Keratinocyte (primary cell): ENCODE data around the gene ANHX. TPM values are rescaled to one million over a fixed set of nuclear protein-coding genes. Genes with fewer than 3 reads are reported as not detected.
"Not testable (repeated sequence)": the region's sequence is repeated elsewhere in the genome, so short reads cannot be mapped to it uniquely, and the experiment has no call there.

Experiments used
- DNase-seq: peaks from one replicate; pipeline ENCODE4 v3.0.0-alpha.2; 2011; ENCODE audit warnings: low read depth, missing footprints, low spot score
- FAIRE-seq: peaks from 2 replicates; lab custom pipeline; 2011; peaks lifted over from hg19 to GRCh38; lab: Jason Lieb, UNC
- H2AFZ ChIP-seq: 2 replicates; pipeline ENCODE4 v1.6.0; 2012; ENCODE audit warnings: low read length, control low read depth, inconsistent platforms; ENCODE audit not compliant: control insufficient read depth
- H3K27ac ChIP-seq: 2 replicates; pipeline ENCODE4 v1.5.1; 2011; ENCODE audit warnings: low read length; ENCODE audit not compliant: control insufficient read depth, insufficient read depth
- H3K27me3 ChIP-seq: 3 replicates; pipeline ENCODE4 v1.6.0; 2011; ENCODE audit warnings: low read length; ENCODE audit not compliant: control insufficient read depth, insufficient read depth; ENCODE audit errors: extremely low read depth
- H3K36me3 ChIP-seq, 2 experiments: 2 replicates in 1 of 2; 3 replicates in 1 of 2; pipeline ENCODE4 v1.5.1; 2011; ENCODE audit warnings: low read length in 2 of 2, mild to moderate bottlenecking in 1 of 2; ENCODE audit not compliant: control insufficient read depth in 2 of 2, insufficient read depth in 2 of 2; ENCODE audit errors: extremely low read depth in 1 of 2
- H3K4me1 ChIP-seq: 3 replicates; pipeline ENCODE4 v1.5.1; 2011; ENCODE audit warnings: low read length; ENCODE audit not compliant: control insufficient read depth, insufficient read depth; ENCODE audit errors: extremely low read depth
- H3K4me2 ChIP-seq: 3 replicates; pipeline ENCODE4 v1.6.0; 2011; ENCODE audit warnings: low read depth, low read length; ENCODE audit not compliant: control insufficient read depth, insufficient read depth; ENCODE audit errors: extremely low read depth
- H3K4me3 ChIP-seq, 3 experiments: fragments of 200-600 bp in 1 of 3; sonication (generic) in 1 of 3; 2 replicates in 2 of 3; 3 replicates in 1 of 3; pipeline ENCODE4 v1.5.1; 2011 to 2016; ENCODE audit warnings: low read length in 3 of 3, mild to moderate bottlenecking in 3 of 3, control low read depth in 2 of 3, inconsistent platforms in 1 of 3, low read depth in 1 of 3, mixed read lengths in 1 of 3, mixed run types in 1 of 3, moderate library complexity in 1 of 3; ENCODE audit not compliant: control insufficient read depth in 2 of 3, insufficient read depth in 2 of 3; ENCODE audit errors: extremely low read depth in 1 of 3
- H3K79me2 ChIP-seq: 2 replicates; pipeline ENCODE4 v1.6.0; 2012; ENCODE audit warnings: low read length; ENCODE audit not compliant: control insufficient read depth, insufficient read depth
- H3K9ac ChIP-seq: 3 replicates; pipeline ENCODE4 v1.6.0; 2011; ENCODE audit warnings: low read length; ENCODE audit not compliant: control insufficient read depth, insufficient read depth; ENCODE audit errors: extremely low read depth
- H3K9me1 ChIP-seq: 3 replicates; pipeline ENCODE4 v1.6.0; 2011; ENCODE audit warnings: low read length; ENCODE audit not compliant: control insufficient read depth, insufficient read depth; ENCODE audit errors: extremely low read depth
- H3K9me3 ChIP-seq: 2 replicates; pipeline ENCODE4 v1.5.1; 2012; ENCODE audit warnings: low read depth, low read length; ENCODE audit not compliant: control insufficient read depth
- H4K20me1 ChIP-seq: 3 replicates; pipeline ENCODE4 v1.6.0; 2011; ENCODE audit warnings: low read length; ENCODE audit not compliant: control insufficient read depth, insufficient read depth; ENCODE audit errors: extremely low read depth
- EZH2 ChIP-seq: IDR thresholded peaks from one replicate; pipeline ENCODE4 v1.6.1; 2012; ENCODE audit warnings: inconsistent platforms, mild to moderate bottlenecking, low read length, moderate library complexity
- dilution Hi-C: fragments of 300-500 bp; cut with MboI; formaldehyde crosslinking; loops from one replicate; pipeline ENCODE4 v1.7.0; 2020; ENCODE audit warnings: low sequenced_read_pairs; ENCODE audit not compliant: extremely low pct_ligation_motif_present
- polyA minus RNA-seq, 3 experiments: library from RNA; depleted of rRNA, polyadenylated mRNA; stranded (reverse); fragments of >200 nt; gene quantifications; 1 replicate in 1 of 3; 2 replicates in 1 of 3; 3 replicates in 1 of 3; pipeline ENCODE4 v1.2.3, GENCODE V29; 2011
- polyA plus RNA-seq, 5 experiments: library from polyadenylated mRNA; depleted of rRNA in 3 of 5; stranded (reverse) in 3 of 5; stranded (forward) in 1 of 5; unstranded in 1 of 5; fragments of >200 nt; gene quantifications; 1 replicate in 1 of 5; 2 replicates in 3 of 5; 3 replicates in 1 of 5; pipeline versions ENCODE4 v1.2.1 to v1.2.3, GENCODE V29; 2011 to 2012; ENCODE audit warnings: missing spikeins in 2 of 5, low read depth in 1 of 5, low replicate concordance in 1 of 5
- TF ChIP-seq, protein P1 (sequence below), 3 experiments: IDR thresholded peaks in 1 of 3; conservative IDR thresholded peaks in 1 of 3; optimal IDR thresholded peaks in 1 of 3; 2 replicates in 2 of 3; 3 replicates in 1 of 3; pipeline versions ENCODE3 to v1.5.1; 2011; ENCODE audit warnings: low read length in 3 of 3, mild to moderate bottlenecking in 3 of 3, moderate library complexity in 2 of 3, control low read depth in 1 of 3, inconsistent platforms in 1 of 3; ENCODE audit not compliant: insufficient read depth in 2 of 3; ENCODE audit errors: extremely low read depth in 1 of 3

Gene ANHX
- polyA plus RNA-seq, result not detected in 3 replicates
- not detected for polyA plus RNA-seq (2011; ENCODE audit: low read depth)
- polyA plus RNA-seq (2011; cell fraction: cytosol; rRNA removed), result not detected in 2 replicates
- polyA plus RNA-seq (2011; cell fraction: nucleus; rRNA removed), result not detected in 2 replicates
- not detected in 2 replicates for polyA plus RNA-seq (2012; ENCODE audit: low replicate concordance)
- not detected in 3 replicates for polyA minus RNA-seq
- polyA minus RNA-seq (2011; cell fraction: cytosol; rRNA and poly(A)+ RNA removed), result not detected
- not detected in 2 replicates for polyA minus RNA-seq (2011; cell fraction: nucleus; rRNA and poly(A)+ RNA removed)

DNA sequence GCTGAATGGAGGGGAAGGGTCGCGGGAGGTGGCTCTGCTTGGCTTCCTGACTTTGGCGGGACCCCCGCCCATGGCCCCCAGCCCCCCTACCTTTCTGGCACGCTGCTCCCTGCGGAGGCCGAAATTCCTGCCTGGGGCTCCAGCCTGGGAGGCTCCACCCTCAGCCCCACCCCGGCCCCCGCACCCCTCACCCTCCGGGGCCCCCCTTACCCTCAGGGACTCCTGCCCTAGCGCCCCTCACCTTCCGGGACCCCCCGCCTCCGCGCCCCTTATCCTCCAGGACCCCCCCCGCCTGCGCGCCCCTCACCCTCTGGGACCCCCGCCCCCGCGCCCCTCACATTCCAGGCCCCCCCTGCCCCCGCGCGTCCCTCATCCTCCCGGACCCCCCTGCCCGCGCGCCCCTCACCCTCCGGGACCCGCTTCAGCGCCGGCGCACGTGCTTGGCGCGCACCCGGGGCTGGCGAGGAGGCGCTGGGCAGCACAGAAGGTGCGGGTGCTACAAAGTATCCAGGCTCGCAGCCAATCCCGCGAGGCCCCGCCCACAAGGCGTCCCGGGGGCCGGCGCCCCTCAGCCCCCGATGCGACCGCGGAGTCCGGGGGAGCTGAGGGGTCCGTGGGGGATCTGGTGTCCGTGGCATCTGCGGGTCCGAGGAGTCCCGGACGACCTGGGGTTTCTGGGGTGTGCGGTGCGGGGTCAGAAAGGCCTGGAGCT lies at the start of gene ANHX:
TSS of gene ANHX (minus strand) at position 477 of the 712 bp plus-strand sequence. CDS start 1,521 bp downstream, outside the sequence.
- H4K20me1 ChIP-seq, result no peaks in the 10 kb centered on the region
- DNase-seq, result no peak
- no peak within 1 kb of the TSS for H3K27ac ChIP-seq
- H3K9me1 ChIP-seq, result no peaks in the 10 kb centered on the region
- no peak for TF ChIP-seq EZH2
- TF ChIP-seq, protein P1, sequence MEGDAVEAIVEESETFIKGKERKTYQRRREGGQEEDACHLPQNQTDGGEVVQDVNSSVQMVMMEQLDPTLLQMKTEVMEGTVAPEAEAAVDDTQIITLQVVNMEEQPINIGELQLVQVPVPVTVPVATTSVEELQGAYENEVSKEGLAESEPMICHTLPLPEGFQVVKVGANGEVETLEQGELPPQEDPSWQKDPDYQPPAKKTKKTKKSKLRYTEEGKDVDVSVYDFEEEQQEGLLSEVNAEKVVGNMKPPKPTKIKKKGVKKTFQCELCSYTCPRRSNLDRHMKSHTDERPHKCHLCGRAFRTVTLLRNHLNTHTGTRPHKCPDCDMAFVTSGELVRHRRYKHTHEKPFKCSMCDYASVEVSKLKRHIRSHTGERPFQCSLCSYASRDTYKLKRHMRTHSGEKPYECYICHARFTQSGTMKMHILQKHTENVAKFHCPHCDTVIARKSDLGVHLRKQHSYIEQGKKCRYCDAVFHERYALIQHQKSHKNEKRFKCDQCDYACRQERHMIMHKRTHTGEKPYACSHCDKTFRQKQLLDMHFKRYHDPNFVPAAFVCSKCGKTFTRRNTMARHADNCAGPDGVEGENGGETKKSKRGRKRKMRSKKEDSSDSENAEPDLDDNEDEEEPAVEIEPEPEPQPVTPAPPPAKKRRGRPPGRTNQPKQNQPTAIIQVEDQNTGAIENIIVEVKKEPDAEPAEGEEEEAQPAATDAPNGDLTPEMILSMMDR (optimal IDR thresholded peaks at IDR 0.05 in 1 of 3, IDR thresholded peaks at IDR 0.05 in 1 of 3, conservative IDR thresholded peaks at IDR 0.05 in 1 of 3; ENCODE audit: extremely low read depth in 1 of 3, insufficient read depth in 2 of 3, low read length in 3 of 3), result no peak
- no peaks in the 10 kb centered on the region for H3K4me1 ChIP-seq
- H3K27me3 ChIP-seq, result no peaks in the 10 kb centered on the region
- no peak within 1 kb of the TSS for H3K9ac ChIP-seq
- no peak within 1 kb of the TSS for H3K4me2 ChIP-seq
- dilution Hi-C loops, result no loop called here
- no peak within 1 kb of the TSS for H2AFZ ChIP-seq
- no peak for FAIRE-seq
- H3K79me2 ChIP-seq, result no peaks in the 10 kb centered on the region
- peaks cover 19% of the 10 kb centered on the region for H3K9me3 ChIP-seq
- H3K36me3 ChIP-seq, result no peaks in the 10 kb centered on the region
- H3K4me3 ChIP-seq, result no peak within 1 kb of the TSS

DNA sequence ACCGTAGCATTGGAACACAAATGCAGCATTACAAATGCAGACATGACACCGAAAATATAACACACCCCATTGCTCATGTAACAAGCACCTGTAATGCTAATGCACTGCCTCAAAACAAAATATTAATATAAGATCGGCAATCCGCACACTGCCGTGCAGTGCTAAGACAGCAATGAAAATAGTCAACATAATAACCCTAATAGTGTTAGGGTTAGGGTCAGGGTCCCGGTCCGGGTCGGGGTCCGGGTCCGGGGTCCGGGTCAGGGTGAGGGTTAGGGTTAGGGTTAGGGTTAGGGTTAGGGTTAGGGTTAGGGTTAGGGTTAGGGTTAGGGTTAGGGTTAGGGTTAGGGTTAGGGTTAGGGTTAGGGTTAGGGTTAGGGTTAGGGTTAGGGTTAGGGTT lies 29.0 kb upstream of the ANHX start:
- H4K20me1 ChIP-seq, FAIRE-seq, H3K27me3 ChIP-seq, H3K4me3 ChIP-seq, H3K9me1 ChIP-seq, dilution Hi-C loops, H3K9ac ChIP-seq, H3K79me2 ChIP-seq, H3K27ac ChIP-seq, H3K4me1 ChIP-seq, H3K9me3 ChIP-seq, H3K36me3 ChIP-seq, H2AFZ ChIP-seq, DNase-seq, H3K4me2 ChIP-seq: not testable (repeated sequence)
